Measurements from ENCODE around the gene C6orf141.

GRCh38 chr6:49535795-49536194 lies 14.7 kb upstream of the C6orf141 start:
- TF ChIP-seq SIN3A (IDR thresholded peaks at IDR 0.05; ENCODE audit: borderline replicate concordance, insufficient read depth, low read length) (no peak), POLR2AphosphoS5 (IDR thresholded peaks at IDR 0.05; ENCODE audit: low read depth, low read length) (no peak)

All from PFSK-1 (cell line).